K562 (cell line): ENCODE measurements around the gene CACNG7. TPM values are rescaled to one million over a fixed set of nuclear protein-coding genes. Genes with fewer than 3 reads are reported as not detected.

ENCODE experiments used
- FOXJ2 ChIP-seq: fragments of 200-800 bp; sonication (Bioruptor generic); IDR thresholded peaks from 2 replicates; pipeline ENCODE4 v1.6.1; 2016; ENCODE audit warnings: missing genetic modification characterization, missing compliant biosample characterization
- GTF2A2 ChIP-seq: IDR thresholded peaks from 2 replicates; pipeline ENCODE4 v1.6.1; 2016; ENCODE audit warnings: mild to moderate bottlenecking, missing genetic modification characterization, missing compliant biosample characterization
- IRF2 ChIP-seq: sonication (generic); formaldehyde crosslinking; IDR thresholded peaks from 2 replicates; pipeline ENCODE4 v1.8.1; 2022; ENCODE audit warnings: mild to moderate bottlenecking, missing genetic modification reagents
- IRF9 ChIP-seq: fragments of 450-650 bp; IDR thresholded peaks from 2 replicates; pipeline ENCODE4 v1.6.1; 2016; ENCODE audit warnings: missing biosample characterization, missing genetic modification characterization
- KLF10 ChIP-seq: fragments of 250-450 bp; sonication (Bioruptor Pico); IDR thresholded peaks from 2 replicates; pipeline ENCODE4 v1.6.1; 2021; ENCODE audit warnings: matching md5 sums
- MGA ChIP-seq: fragments of 450-650 bp; IDR thresholded peaks from 2 replicates; pipeline ENCODE4 v1.6.1; 2016; ENCODE audit warnings: mild to moderate bottlenecking, moderate library complexity
- MTA2 ChIP-seq: fragments of 450-650 bp; IDR thresholded peaks from 2 replicates; pipeline ENCODE4 v1.6.1; 2016; ENCODE audit warnings: low read depth
- UBTF ChIP-seq, 2 experiments: IDR thresholded peaks; 2 replicates each; pipeline ENCODE4 v1.6.1; 2012; ENCODE audit warnings: improper control_type of control experiment in 2 of 2, low read depth in 2 of 2, low read length in 2 of 2, borderline replicate concordance in 1 of 2
- ZNF224 ChIP-seq: sonication (generic); formaldehyde crosslinking; IDR thresholded peaks from 2 replicates; pipeline ENCODE4 v1.8.0; 2022; ENCODE audit warnings: mild to moderate bottlenecking, missing genetic modification reagents
- ZNF699 ChIP-seq: fragments of 250-450 bp; sonication (Bioruptor Pico); IDR thresholded peaks from 2 replicates; pipeline ENCODE4 v1.8.0; 2021; ENCODE audit warnings: mild to moderate bottlenecking, moderate library complexity; ENCODE audit not compliant: insufficient replicate concordance
- polyA plus RNA-seq, 8 experiments: library from polyadenylated mRNA; depleted of rRNA in 4 of 8; stranded (reverse) in 5 of 8; unstranded in 3 of 8; fragments of >200 nt; fragmentation: Nextera tagmentation in 2 of 8; fragmentation: Illumina TruSeq in 1 of 8; extraction: Ambion mirVana in 2 of 8; extraction: Trizol in 1 of 8; gene quantifications; 2 replicates each; pipeline versions ENCODE4 v1.2.1 to v1.2.3, GENCODE V29; 2011 to 2014; ENCODE audit warnings: inconsistent platforms in 1 of 8, missing spikeins in 1 of 8
- total RNA-seq, 7 experiments: library from RNA; depleted of rRNA in 6 of 7; stranded (reverse); fragments of >200 nt in 6 of 7; fragmentation: Illumina TruSeq in 2 of 7; extraction: Trizol in 2 of 7; gene quantifications; 2 replicates each; pipeline versions ENCODE4 v1.2.1 to v1.2.3, GENCODE V29; 2011 to 2021; ENCODE audit warnings: low replicate concordance in 1 of 7

CACNG7 gene
- total and polyA plus RNA-seq, 9 of the 15 experiments (the other 6 are each of a cell fraction or from before 2014, with no cell fraction given), result not detected

GRCh38 chr19:53868892-53869804 is 39.9 kb upstream of the CACNG7 start (continued):
- TF ChIP-seq MTA2 (peak; percentile 47; the same call in 1 of the 2 replicates), IRF9 (tag) (no peak), FOXJ2 (no peak), IRF2 (CRISPR knock-in tag) (no peak), GTF2A2 (no peak), KLF10 (CRISPR knock-in tag) (no peak), ZNF224 (no peak), MGA (peak; percentile 80), UBTF (IDR thresholded peaks at IDR 0.05; ENCODE audit: borderline replicate concordance in 1 of 2, low read depth in 2 of 2, low read length in 2 of 2) (0 out of 4 replicates have a peak, but pooled peaks of 1 of the 2 experiments have one; percentile 51), ZNF699 (CRISPR knock-in tag) (no peak)
